Measurements from ENCODE around the gene PSME1. TPM values are rescaled to one million over a fixed set of nuclear protein-coding genes. Genes with fewer than 3 reads are reported as not detected.
A peak's percentile ranks its signal among the peaks of the same experiment; 100 is the strongest.

The PSME1 gene
- total and polyA plus RNA-seq, 2 of the 4 experiments (the other 2 are of a cell fraction): 42.8 to 106 TPM

- Histone ChIP-seq H4K8ac (ENCODE audit: low read depth in 2 of 2, low read length in 2 of 2) (peak overlapping the region; percentile 50 to 76; a peak in 2 of 4 replicates), H3K36me3 (ENCODE audit: control insufficient read depth, insufficient read depth, low read length) (peaks cover 33% of the 10 kb centered on the region), H3K14ac (replicated peaks; ENCODE audit: low read depth, low read length) (peak overlapping the region; percentile 39; the same call in 1 of the 2 replicates), H3K9me3 (ENCODE audit: control insufficient read depth, insufficient read depth, low read length) (no peaks in the 10 kb centered on the region), H3K79me1 (ENCODE audit: low read depth in 1 of 2, low read length in 2 of 2) (peaks cover 35 to 72% of the 10 kb centered on the region in 2 experiments), H3K9ac (ENCODE audit: low read depth, low read length) (peak overlapping the region; percentile 96), H3K4me1 (ENCODE audit: control insufficient read depth, insufficient read depth, low read length) (peaks cover 9% of the 10 kb centered on the region), H2AK5ac (ENCODE audit: low read depth, low read length) (peak overlapping the region; percentile 82), H3K56ac (ENCODE audit: extremely low read depth, insufficient read depth, low read length) (no peak overlapping the region; the same call in 1 of the 2 replicates), H3K23ac (ENCODE audit: low read depth, low read length) (peak overlapping the region; percentile 52), H3K27me3 (ENCODE audit: control insufficient read depth, insufficient read depth, low read length) (no peaks in the 10 kb centered on the region), H4K91ac (ENCODE audit: insufficient read depth, low read depth, low read length) (no peak overlapping the region), H2BK120ac (ENCODE audit: low read depth, low read length) (no peak overlapping the region), H3K4me3 (ENCODE audit: insufficient read depth, low read depth, low read length) (peak overlapping the region; percentile 73), H2BK15ac (ENCODE audit: low read depth, low read length) (no peak overlapping the region), H2BK5ac (ENCODE audit: low read depth, low read length, poor library complexity, severe bottlenecking) (peak overlapping the region; percentile 37), H2AFZ (replicated peaks; ENCODE audit: low read length, poor library complexity) (peak overlapping the region; percentile 91), H2BK20ac (ENCODE audit: low read depth, low read length) (no peak overlapping the region), H4K5ac (ENCODE audit: low read depth, low read length) (no peak overlapping the region), H4K20me1 (ENCODE audit: insufficient read depth, low read length) (peaks cover 10% of the 10 kb centered on the region), H2AK9ac (replicated peaks; ENCODE audit: low read depth, low read length, poor library complexity) (peak overlapping the region; percentile 88), H3K27ac (ENCODE audit: insufficient read depth, low read length) (peak overlapping the region; percentile 66), H3K4me2 (ENCODE audit: low read depth, low read length) (peak overlapping the region; percentile 92), H3K4ac (ENCODE audit: low read depth, low read length) (peak overlapping the region; percentile 53), H3K9me1 (ENCODE audit: insufficient read depth, low read length) (peaks cover 15% of the 10 kb centered on the region), H3K18ac (ENCODE audit: low read depth, low read length) (no peak overlapping the region)
- ChIA-PET POLR2A (ENCODE audit: unreplicated experiment) (no interaction called here), CTCF (interaction anchor here (4.3 kb wide), 1 partner anchor 13 kb away, joined by 14 read pairs; the partner anchor contains the start of gene IRF9)
- no TSS peak for BruUV-seq (replicated peaks)
- TF ChIP-seq MXI1 (IDR thresholded peaks at IDR 0.05; ENCODE audit: borderline replicate concordance, low read depth, low read length) (no peak), RAD21 (IDR thresholded peaks at IDR 0.05; ENCODE audit: low read length) (no peak), RFX5 (IDR thresholded peaks at IDR 0.05; ENCODE audit: low read depth, low read length) (no peak), NFE2L2 (IDR thresholded peaks at IDR 0.05; ENCODE audit: low read depth, low read length) (no peak), RCOR1 (IDR thresholded peaks at IDR 0.05; ENCODE audit: insufficient replicate concordance, low read length) (no peak)
- TF ChIP-seq, protein P1, sequence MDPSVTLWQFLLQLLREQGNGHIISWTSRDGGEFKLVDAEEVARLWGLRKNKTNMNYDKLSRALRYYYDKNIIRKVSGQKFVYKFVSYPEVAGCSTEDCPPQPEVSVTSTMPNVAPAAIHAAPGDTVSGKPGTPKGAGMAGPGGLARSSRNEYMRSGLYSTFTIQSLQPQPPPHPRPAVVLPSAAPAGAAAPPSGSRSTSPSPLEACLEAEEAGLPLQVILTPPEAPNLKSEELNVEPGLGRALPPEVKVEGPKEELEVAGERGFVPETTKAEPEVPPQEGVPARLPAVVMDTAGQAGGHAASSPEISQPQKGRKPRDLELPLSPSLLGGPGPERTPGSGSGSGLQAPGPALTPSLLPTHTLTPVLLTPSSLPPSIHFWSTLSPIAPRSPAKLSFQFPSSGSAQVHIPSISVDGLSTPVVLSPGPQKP (IDR thresholded peaks at IDR 0.05; ENCODE audit: borderline replicate concordance, low read depth, low read length): no peak
- TF ChIP-seq, protein P2, sequence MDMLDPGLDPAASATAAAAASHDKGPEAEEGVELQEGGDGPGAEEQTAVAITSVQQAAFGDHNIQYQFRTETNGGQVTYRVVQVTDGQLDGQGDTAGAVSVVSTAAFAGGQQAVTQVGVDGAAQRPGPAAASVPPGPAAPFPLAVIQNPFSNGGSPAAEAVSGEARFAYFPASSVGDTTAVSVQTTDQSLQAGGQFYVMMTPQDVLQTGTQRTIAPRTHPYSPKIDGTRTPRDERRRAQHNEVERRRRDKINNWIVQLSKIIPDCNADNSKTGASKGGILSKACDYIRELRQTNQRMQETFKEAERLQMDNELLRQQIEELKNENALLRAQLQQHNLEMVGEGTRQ (IDR thresholded peaks at IDR 0.05; ENCODE audit: low read depth, low read length): no peak
- dilution Hi-C loops (cut with HindIII; ENCODE audit: low sequenced_read_pairs, unreplicated experiment) (no loop called here), intact Hi-C loops (cut with micrococcal nuclease) (loop anchor here (2.0 kb wide), 1 partner anchor 149 kb away; no protein-coding TSS in a partner anchor), in situ Hi-C loops (cut with MboI; ENCODE audit: low sequenced_read_pairs) (loop anchor here (25.0 kb wide), 2 partner anchors 836 to 1061 kb away; partner anchors contain the start of genes ACIN1, BCL2L2, C14orf119 and PABPN1)
- WGBS, 2 experiments (ENCODE audit: extremely low coverage in 2 of 2, insufficient read length in 1 of 2): 3% methylated on average over 7 of the region's 29 CpGs; no CpG with 5 or more reads in 1 of the 2 experiments
- DNase-seq: no peak
- ATAC-seq (ENCODE audit: low read depth): no peak
Observed at GRCh38 chr14:24147761-24148428, 11.9 kb downstream of the PSME1 start.

All from IMR-90 (cell line).